Fibroblast of lung (primary cell): Measurements from ENCODE around the gene CLEC4F. TPM values are rescaled to one million over a fixed set of nuclear protein-coding genes. Genes with fewer than 3 reads are reported as not detected.
A peak's percentile ranks its signal among the peaks of the same experiment; 100 is the strongest.

ENCODE experiments used
- DNase-seq, 2 donors: peaks; one replicate each; pipeline versions ENCODE4 v3.0.0 to v3.0.0-alpha.2; 2010; ENCODE audit warnings: low read depth in 2 of 2
- H2AFZ ChIP-seq: 2 replicates; pipeline ENCODE4 v1.5.1; 2012; ENCODE audit warnings: low read length, control low read depth, inconsistent platforms
- H3K27ac ChIP-seq: 2 replicates; pipeline ENCODE4 v1.5.1; 2011; ENCODE audit warnings: low read length, control low read depth; ENCODE audit not compliant: insufficient read depth
- H3K27me3 ChIP-seq: 2 replicates; pipeline ENCODE4 v1.5.1; 2011; ENCODE audit warnings: mild to moderate bottlenecking, low read length; ENCODE audit not compliant: control insufficient read depth, insufficient read depth
- H3K36me3 ChIP-seq: 2 replicates; pipeline ENCODE4 v1.5.1; 2011; ENCODE audit warnings: low read length; ENCODE audit not compliant: control insufficient read depth, insufficient read depth
- H3K4me1 ChIP-seq: 2 replicates; pipeline ENCODE4 v1.5.1; 2011; ENCODE audit warnings: low read length; ENCODE audit not compliant: control insufficient read depth, insufficient read depth; ENCODE audit errors: extremely low read depth
- H3K4me2 ChIP-seq: 2 replicates; pipeline ENCODE4 v1.5.1; 2011; ENCODE audit warnings: low read length, control low read depth; ENCODE audit not compliant: insufficient read depth; ENCODE audit errors: extremely low read depth
- H3K4me3 ChIP-seq, 4 experiments: fragments of 200-600 bp in 1 of 4; sonication (generic) in 1 of 4; replicated peaks in 1 of 4; 2 replicates each; pipeline ENCODE4 v1.5.1; 2011 to 2016; ENCODE audit warnings: low read length in 4 of 4, low read depth in 3 of 4, mild to moderate bottlenecking in 3 of 4, control low read depth in 2 of 4, inconsistent platforms in 1 of 4, mixed read lengths in 1 of 4; ENCODE audit not compliant: insufficient read depth in 1 of 4; ENCODE audit errors: control extremely low read depth in 1 of 4
- H3K79me2 ChIP-seq: 2 replicates; pipeline ENCODE4 v1.5.1; 2012; ENCODE audit warnings: mild to moderate bottlenecking, low read length, inconsistent platforms; ENCODE audit not compliant: control insufficient read depth, insufficient read depth
- H3K9ac ChIP-seq: 2 replicates; pipeline ENCODE4 v1.5.1; 2011; ENCODE audit warnings: mild to moderate bottlenecking, low read length, control low read depth; ENCODE audit not compliant: insufficient read depth
- H3K9me3 ChIP-seq: 2 replicates; pipeline ENCODE4 v1.5.1; 2012; ENCODE audit warnings: low read depth, low read length; ENCODE audit not compliant: control insufficient read depth, insufficient read depth
- H4K20me1 ChIP-seq: 2 replicates; pipeline ENCODE4 v1.5.1; 2011; ENCODE audit warnings: low read length; ENCODE audit not compliant: control insufficient read depth, insufficient read depth; ENCODE audit errors: extremely low read depth
- CTCF ChIP-seq, 2 donors: IDR thresholded peaks in 1 of 2; conservative IDR thresholded peaks in 1 of 2; 1 replicate in 1 of 2; 2 replicates in 1 of 2; pipeline ENCODE4 v1.5.1; 2011 to 2012; ENCODE audit warnings: low read length in 2 of 2, control low read depth in 1 of 2, inconsistent platforms in 1 of 2, low read depth in 1 of 2, mild to moderate bottlenecking in 1 of 2
- EZH2 ChIP-seq: IDR thresholded peaks from 2 replicates; pipeline ENCODE4 v1.5.1; 2012; ENCODE audit warnings: low read length, control low read depth, mild to moderate bottlenecking; ENCODE audit errors: missing control alignments
- polyA plus RNA-seq, 2 donors: library from polyadenylated mRNA; depleted of rRNA in 1 of 2; stranded (reverse) in 1 of 2; unstranded in 1 of 2; fragments of >200 nt; gene quantifications; 2 replicates each; pipeline ENCODE4 v1.2.1, GENCODE V29; 2011 to 2012; ENCODE audit warnings: missing spikeins in 1 of 2
- total RNA-seq: library from RNA; depleted of rRNA; stranded (reverse); fragments of >200 nt; gene quantifications from 2 replicates; pipeline ENCODE4 v1.2.1, GENCODE V29; 2014

The CLEC4F gene
- total and polyA plus RNA-seq, 2 donors (not counting 1 experiment from before 2014, with no cell fraction given) = not detected

- H3K27me3 ChIP-seq = peaks cover 32% of the 10 kb centered on the region
Observed at GRCh38 chr2:70767699-70768589, 52.5 kb downstream of the CLEC4F start, which contains the start of gene ADD2. TSS of gene ADD2 (minus strand) at chr2:70768200. CDS start at chr2:70706408, 61,792 bp downstream.

GRCh38 chr2:70767079-70767698 lies 53.2 kb downstream of the CLEC4F start:
- Histone ChIP-seq H2AFZ (no peak overlapping the region), H3K27me3 (peaks cover 31% of the 10 kb centered on the region), H3K4me1 (no peaks in the 10 kb centered on the region), H3K4me2 (peak overlapping the region; percentile 68), H4K20me1 (no peaks in the 10 kb centered on the region), H3K9me3 (no peaks in the 10 kb centered on the region), H3K9ac (no peak overlapping the region), H3K36me3 (no peaks in the 10 kb centered on the region), H3K4me3 (peak overlapping the region in 1 of 4 experiments; percentile 46), H3K79me2 (no peaks in the 10 kb centered on the region), H3K27ac (no peak overlapping the region)
- TF ChIP-seq CTCF (conservative IDR thresholded peaks at IDR 0.05 in 1 of 2, IDR thresholded peaks at IDR 0.05 in 1 of 2; ENCODE audit: low read depth in 1 of 2, low read length in 2 of 2) (no peak), EZH2 (peak; percentile 85)
- no peak for DNase-seq

More at GRCh38 chr2:70767699-70768589, 52.5 kb downstream of the CLEC4F start, which contains the start of gene ADD2:
- Histone ChIP-seq H3K27ac (no peak within 1 kb of the TSS), H3K4me2 (peak within 1 kb of the TSS; percentile 68), H3K4me3 (peak within 1 kb of the TSS; percentile 12 to 46 (median 26)), H4K20me1 (no peaks in the 10 kb centered on the region), H3K79me2 (no peaks in the 10 kb centered on the region), H3K9me3 (no peaks in the 10 kb centered on the region), H3K36me3 (no peaks in the 10 kb centered on the region), H3K4me1 (no peaks in the 10 kb centered on the region), H3K9ac (no peak within 1 kb of the TSS), H2AFZ (no peak within 1 kb of the TSS)
- peak; percentile 12 to 62 for DNase-seq
- TF ChIP-seq CTCF (conservative IDR thresholded peaks at IDR 0.05 in 1 of 2, IDR thresholded peaks at IDR 0.05 in 1 of 2; ENCODE audit: low read depth in 1 of 2, low read length in 2 of 2) (peak in 1 of 2 donors; percentile 5), EZH2 (peak; percentile 79)
